ENCODE data around the gene OGFOD3. TPM values are rescaled to one million over a fixed set of nuclear protein-coding genes. Genes with fewer than 3 reads are reported as not detected.

The OGFOD3 gene
- total and polyA plus RNA-seq, 2 donors (not counting 1 experiment from before 2014, with no cell fraction given), result 22.6 to 30.5 TPM

- Histone ChIP-seq H3K27ac (ENCODE audit: low read length in 2 of 2) (no peak overlapping the region), H3K4me1 (ENCODE audit: control insufficient read depth in 2 of 2, insufficient read depth in 2 of 2, low read length in 2 of 2) (peaks cover 9 to 18% of the 10 kb centered on the region in 2 donors), H3K79me2 (ENCODE audit: control insufficient read depth, insufficient read depth, low read length) (no peaks in the 10 kb centered on the region), H3K4me3 (ENCODE audit: control extremely low read depth in 1 of 5, extremely low read depth in 1 of 5, insufficient read depth in 1 of 5, low read depth in 2 of 5, low read length in 4 of 5) (no peak overlapping the region), H2AFZ (ENCODE audit: insufficient read depth, low read depth, low read length, poor library complexity, severe bottlenecking) (no peak overlapping the region), H3K9ac (ENCODE audit: low read length) (no peak overlapping the region), H4K20me1 (ENCODE audit: control insufficient read depth, insufficient read depth, low read length, poor library complexity, severe bottlenecking) (no peaks in the 10 kb centered on the region), H3K9me3 (ENCODE audit: control extremely low read depth in 1 of 3, control insufficient read depth in 2 of 3, insufficient read depth in 1 of 3, low read length in 2 of 3) (peaks cover 0 to 6% (median 0%) of the 10 kb centered on the region in 3 donors), H3K4me2 (replicated peaks; ENCODE audit: low read depth, low read length, poor library complexity, severe bottlenecking) (no peak overlapping the region), H3K36me3 (replicated peaks in 1 of 2; ENCODE audit: control extremely low read depth in 1 of 2, control insufficient read depth in 1 of 2, extremely low read depth in 1 of 2, insufficient read depth in 2 of 2, low read length in 1 of 2) (no peaks in the 10 kb centered on the region), H3K27me3 (replicated peaks in 1 of 4; ENCODE audit: control extremely low read depth in 1 of 4, control insufficient read depth in 3 of 4, insufficient read depth in 4 of 4, low read length in 3 of 4) (peaks cover 0 to 36% (median 9%) of the 10 kb centered on the region in 4 experiments)
- Mint-ChIP-seq H3K9me3 (ENCODE audit: insufficient read depth) (no peaks in the 10 kb centered on the region), H3K27me3 (peaks cover 11% of the 10 kb centered on the region), H3K4me1 (peaks cover 9% of the 10 kb centered on the region), H3K27ac (no peak overlapping the region), H3K4me3 (no peak overlapping the region)
- intact Hi-C loops (cut with micrococcal nuclease), result no loop called here
- ChIA-PET CTCF (interaction anchor here (1.4 to 2.2 kb wide), 2 partner anchors 191 to 198 kb away, joined by 6 read pairs; no protein-coding TSS in a partner anchor), POLR2A (interaction anchor here (0.6 kb wide), 1 partner anchor 21 kb away, joined by 4 read pairs; no protein-coding TSS in a partner anchor)
- ATAC-seq (ENCODE audit: low read depth) (no peak), DNase-seq (no peak)
- WGBS (ENCODE audit: insufficient coverage), result 77% methylated on average over 11 of the region's 11 CpGs
- TF ChIP-seq EZH2 (IDR thresholded peaks at IDR 0.05; ENCODE audit: borderline replicate concordance, insufficient read depth, low read depth, low read length, poor library complexity, severe bottlenecking), result no peak
These were observed 62.5 kb downstream of the OGFOD3 start for GRCh38 chr17:82355770-82356427.

GRCh38 chr17:82354804-82355308 is 63.5 kb downstream of the OGFOD3 start:
- no peak overlapping the region for H3K4me2 ChIP-seq (replicated peaks; ENCODE audit: low read depth, low read length, poor library complexity, severe bottlenecking)
- intact Hi-C loops (cut with micrococcal nuclease), result no loop called here
- H3K27ac ChIP-seq (ENCODE audit: low read length in 2 of 2), result no peak overlapping the region
- peaks cover 9 to 18% of the 10 kb centered on the region in 2 donors for H3K4me1 ChIP-seq (ENCODE audit: control insufficient read depth in 2 of 2, insufficient read depth in 2 of 2, low read length in 2 of 2)
- H3K27me3 Mint-ChIP-seq, result peaks cover 11% of the 10 kb centered on the region
- no peak overlapping the region for H2AFZ ChIP-seq (ENCODE audit: insufficient read depth, low read depth, low read length, poor library complexity, severe bottlenecking)
- no peak overlapping the region for H3K4me3 ChIP-seq (ENCODE audit: control extremely low read depth in 1 of 5, extremely low read depth in 1 of 5, insufficient read depth in 1 of 5, low read depth in 2 of 5, low read length in 4 of 5)
- DNase-seq (no peak), ATAC-seq (ENCODE audit: low read depth) (no peak)
- WGBS (ENCODE audit: insufficient coverage), result 83% methylated on average over 4 of the region's 7 CpGs
- no peak for TF ChIP-seq EZH2 (IDR thresholded peaks at IDR 0.05; ENCODE audit: borderline replicate concordance, insufficient read depth, low read depth, low read length, poor library complexity, severe bottlenecking)
- no peak for TF ChIP-seq CTCF (IDR thresholded peaks at IDR 0.05)
- H3K79me2 ChIP-seq (ENCODE audit: control insufficient read depth, insufficient read depth, low read length), result no peaks in the 10 kb centered on the region
- POLR2A ChIA-PET, result no interaction called here
- no peaks in the 10 kb centered on the region for H4K20me1 ChIP-seq (ENCODE audit: control insufficient read depth, insufficient read depth, low read length, poor library complexity, severe bottlenecking)
- H3K36me3 ChIP-seq (replicated peaks in 1 of 2; ENCODE audit: control extremely low read depth in 1 of 2, control insufficient read depth in 1 of 2, extremely low read depth in 1 of 2, insufficient read depth in 2 of 2, low read length in 1 of 2), result no peaks in the 10 kb centered on the region
- CTCF ChIA-PET, result no interaction called here
- H3K9me3 ChIP-seq (ENCODE audit: control extremely low read depth in 1 of 3, control insufficient read depth in 2 of 3, insufficient read depth in 1 of 3, low read length in 2 of 3), result peaks cover 0 to 6% (median 0%) of the 10 kb centered on the region in 3 donors
- H3K27me3 ChIP-seq (replicated peaks in 1 of 4; ENCODE audit: control extremely low read depth in 1 of 4, control insufficient read depth in 3 of 4, insufficient read depth in 4 of 4, low read length in 3 of 4), result peaks cover 0 to 38% (median 9%) of the 10 kb centered on the region in 4 experiments
- H3K9me3 Mint-ChIP-seq (ENCODE audit: insufficient read depth), result no peaks in the 10 kb centered on the region
- H3K4me1 Mint-ChIP-seq, result peaks cover 9% of the 10 kb centered on the region
- no peak overlapping the region for H3K9ac ChIP-seq (ENCODE audit: low read length)
- H3K4me3 Mint-ChIP-seq, result no peak overlapping the region
- H3K27ac Mint-ChIP-seq, result no peak overlapping the region
